HG02885 (cell line): ENCODE data around the gene FAM151A.
"Not testable (repeated sequence)": the region's sequence is repeated elsewhere in the genome, so short reads cannot be mapped to it uniquely, and the experiment has no call there.

Experiments
- ATAC-seq: cut with Tn5 transposase; IDR thresholded peaks from one replicate; pipeline ENCODE4 v1.9.1; 2021; ENCODE audit warnings: mild to moderate bottlenecking; ENCODE audit not compliant: unreplicated experiment, poor library complexity

The FAM151A gene

GRCh38 chr1:54640361-54640760 is 17.0 kb upstream of the FAM151A start:
- no peak for ATAC-seq

- not testable (repeated sequence) for ATAC-seq
Measured at GRCh38 chr1:54636461-54637446, 13.4 kb upstream of the FAM151A start.

- ATAC-seq: not testable (repeated sequence)
Measured at GRCh38 chr1:54635804-54636203, 12.5 kb upstream of the FAM151A start.

- ATAC-seq: no peak
Measured at GRCh38 chr1:54627196-54627595, 3.9 kb upstream of the FAM151A start.

- ATAC-seq: no peak
Measured at GRCh38 chr1:54624466-54625464, 1.4 kb upstream of the FAM151A start.

GRCh38 chr1:54619749-54620148 is 3.6 kb downstream of the FAM151A start:
- no peak for ATAC-seq

- no peak for ATAC-seq
Measured at GRCh38 chr1:54615531-54616279, 7.6 kb downstream of the FAM151A start.

- ATAC-seq: no peak
Measured at GRCh38 chr1:54614563-54614962, 8.8 kb downstream of the FAM151A start.

GRCh38 chr1:54614024-54614423 is 9.3 kb downstream of the FAM151A start:
- no peak for ATAC-seq

- ATAC-seq: no peak
Measured at GRCh38 chr1:54611621-54612020, 11.7 kb downstream of the FAM151A start.

GRCh38 chr1:54610601-54611580 is 12.4 kb downstream of the FAM151A start:
- ATAC-seq: no peak

GRCh38 chr1:54610048-54610447 is 13.3 kb downstream of the FAM151A start:
- no peak for ATAC-seq

GRCh38 chr1:54609301-54609921 is 13.9 kb downstream of the FAM151A start:
- no peak for ATAC-seq

- ATAC-seq: no peak
Measured at GRCh38 chr1:54608566-54609230, 14.6 kb downstream of the FAM151A start.

- no peak for ATAC-seq
Measured at GRCh38 chr1:54607821-54608565, 15.3 kb downstream of the FAM151A start.

GRCh38 chr1:54606990-54607325 is 16.4 kb downstream of the FAM151A start:
- ATAC-seq: no peak
